Measurements from ENCODE around the gene AKAP12.

The AKAP12 gene

DNA sequence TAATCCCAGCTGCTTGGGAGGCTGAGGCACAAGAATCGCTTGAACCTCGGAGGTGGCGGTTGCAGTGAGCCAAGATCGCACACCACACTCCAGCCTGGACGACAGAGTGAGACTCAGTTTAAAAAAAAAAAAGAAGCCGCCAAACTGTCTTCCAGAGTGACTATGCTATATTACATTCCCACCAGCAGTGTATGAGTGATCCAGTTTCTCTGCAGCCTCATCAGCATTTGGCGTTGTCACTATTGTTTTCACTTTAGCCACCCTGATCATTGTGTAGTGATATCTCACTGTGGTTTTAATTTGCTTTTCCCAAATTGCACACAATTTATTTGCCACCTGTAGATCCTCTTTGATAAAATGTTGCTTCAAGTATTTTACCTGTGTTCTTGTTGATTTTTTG is 6.0 kb upstream of the AKAP12 start:
- no peak overlapping the region for H3K4me3 ChIP-seq (ENCODE audit: low read depth, low read length)
- DNase-seq (ENCODE audit: low read depth): no peak

DNA sequence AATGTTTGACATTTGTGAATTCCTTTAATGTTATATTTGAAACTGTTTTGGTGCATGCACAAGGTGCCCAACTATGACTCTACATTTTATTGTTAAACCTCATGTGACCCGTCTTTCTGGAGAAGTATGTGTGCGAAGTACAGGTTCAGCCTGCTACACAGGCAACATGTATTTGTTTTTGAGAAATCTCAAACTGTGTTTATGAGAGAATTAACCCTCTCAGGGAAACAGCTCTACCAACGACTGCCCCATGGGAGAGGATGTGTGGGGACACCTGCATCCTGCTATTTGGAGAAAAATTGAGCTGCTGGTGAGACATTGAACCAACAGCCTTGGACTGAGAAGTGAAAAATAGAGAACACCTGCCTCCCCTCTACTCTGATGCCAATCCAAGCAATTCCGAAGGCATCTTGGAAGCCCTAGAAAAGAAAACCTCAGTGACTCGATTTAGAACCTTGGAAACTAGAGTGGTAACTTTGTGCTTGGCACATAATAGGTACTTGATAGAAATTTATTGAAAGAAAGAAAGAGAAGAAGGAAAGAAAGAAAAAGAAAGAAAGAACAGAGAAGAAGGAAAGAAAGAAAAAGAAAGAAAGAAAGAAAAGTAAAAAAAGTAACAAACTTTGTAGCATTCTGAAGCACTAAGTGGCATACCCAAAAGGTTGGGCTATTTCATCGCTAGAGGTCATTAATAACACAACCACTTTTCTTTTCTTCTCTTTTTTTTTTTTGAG is 2.9 kb upstream of the AKAP12 start:
- no peak for DNase-seq (ENCODE audit: low read depth)
- no peak overlapping the region for H3K4me3 ChIP-seq (ENCODE audit: low read depth, low read length)

DNA sequence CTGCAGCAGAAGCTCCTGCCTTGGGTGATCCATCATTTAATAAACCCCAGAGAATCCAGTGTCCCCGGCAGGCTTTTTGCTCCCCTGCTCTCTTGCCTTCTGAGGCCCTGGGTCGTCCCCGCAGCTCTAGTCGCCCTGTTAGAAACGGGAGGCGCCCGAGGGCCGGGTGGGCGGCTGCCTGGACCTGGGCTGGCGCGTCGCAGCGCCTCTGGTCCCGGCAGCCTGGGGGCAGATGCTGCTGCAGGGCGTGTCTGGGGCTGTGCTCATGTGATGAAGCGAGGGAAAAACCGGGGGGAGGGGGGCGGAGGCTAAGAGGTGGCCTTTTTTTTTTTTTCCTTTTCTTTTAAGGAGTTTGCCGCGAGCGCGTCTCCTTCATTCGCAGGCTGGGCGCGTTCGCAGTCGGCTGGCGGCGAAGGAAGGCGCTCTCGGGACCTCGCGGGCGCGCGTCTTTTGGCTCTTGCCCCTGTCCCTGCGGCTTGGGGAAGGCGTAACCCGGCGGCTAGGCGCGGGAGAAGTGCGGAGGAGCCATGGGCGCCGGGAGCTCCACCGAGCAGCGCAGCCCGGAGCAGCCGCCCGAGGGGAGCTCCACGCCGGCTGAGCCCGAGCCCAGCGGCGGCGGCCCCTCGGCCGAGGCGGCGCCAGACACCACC is 394 bp downstream of the AKAP12 start:
- peak; percentile 52 for DNase-seq (ENCODE audit: low read depth)
- H3K4me3 ChIP-seq (ENCODE audit: low read depth, low read length): peak overlapping the region; percentile 80

DNA sequence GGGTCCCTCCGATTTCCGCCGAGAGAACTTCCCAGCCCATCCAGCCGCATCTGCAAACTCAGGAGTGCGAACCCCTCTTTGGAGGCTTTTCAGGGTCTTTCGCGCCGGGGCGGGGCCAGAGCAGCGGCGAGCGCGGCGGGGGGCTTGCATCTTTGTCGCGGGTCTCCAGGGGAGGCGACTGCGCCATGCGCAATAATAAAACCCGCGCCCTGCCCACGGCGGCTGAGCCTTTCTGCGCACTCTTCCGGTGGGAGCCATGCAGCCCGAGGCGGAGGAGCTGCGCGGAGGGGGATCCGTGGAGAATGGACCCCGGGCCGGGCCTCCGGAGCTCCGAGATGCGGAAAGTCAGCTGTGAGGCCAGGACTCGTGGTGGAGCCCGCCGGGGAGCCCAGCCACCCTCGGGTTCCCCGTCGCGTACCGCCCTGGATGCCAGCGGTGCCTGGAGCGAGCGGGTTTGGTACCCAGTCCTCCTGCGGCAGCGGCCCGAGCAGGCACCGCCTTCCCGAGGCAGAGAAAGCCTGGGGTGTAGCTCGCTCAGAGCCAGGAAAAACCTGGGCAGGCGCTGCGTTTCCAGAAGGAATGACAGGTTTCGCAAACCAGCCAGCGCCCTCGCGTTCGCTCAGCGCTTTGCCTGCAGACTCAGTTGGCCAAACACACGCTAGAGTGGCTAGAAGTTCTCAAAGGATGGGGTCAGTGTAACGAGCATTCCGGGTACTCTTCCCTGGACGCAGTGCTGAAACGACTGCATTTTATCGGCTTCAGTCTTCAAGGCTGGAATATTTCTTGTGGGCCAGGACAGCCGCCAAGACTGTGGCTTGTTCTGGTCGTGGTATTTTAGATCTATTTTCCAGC is 1.2 kb downstream of the AKAP12 start:
- peak overlapping the region; percentile 80 for H3K4me3 ChIP-seq (ENCODE audit: low read depth, low read length)

DNA sequence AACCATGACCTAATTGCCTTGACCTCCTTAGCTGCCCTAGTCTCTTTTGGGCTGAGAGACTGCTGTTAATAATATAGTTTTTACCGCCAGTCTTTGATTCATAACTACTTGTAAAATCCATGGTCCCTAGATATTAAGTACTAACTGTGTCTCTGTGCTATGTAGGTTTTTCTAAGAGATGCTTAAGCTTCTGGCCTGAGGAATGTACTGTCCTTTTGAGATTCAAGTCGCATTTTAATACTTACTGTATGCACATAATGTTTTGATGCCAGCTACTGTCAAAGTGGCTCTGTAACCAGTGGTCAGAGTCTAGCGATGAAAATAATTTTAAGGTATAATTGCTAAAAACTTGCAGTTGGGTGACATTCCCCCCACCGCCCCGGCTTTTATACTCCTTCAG is 2.1 kb downstream of the AKAP12 start:
- peak overlapping the region; percentile 80 for H3K4me3 ChIP-seq (ENCODE audit: low read depth, low read length)
- DNase-seq (ENCODE audit: low read depth): no peak

More for the DNA sequence above, 1.2 kb downstream of the AKAP12 start:
- DNase-seq (ENCODE audit: low read depth): peak; percentile 36

DNA sequence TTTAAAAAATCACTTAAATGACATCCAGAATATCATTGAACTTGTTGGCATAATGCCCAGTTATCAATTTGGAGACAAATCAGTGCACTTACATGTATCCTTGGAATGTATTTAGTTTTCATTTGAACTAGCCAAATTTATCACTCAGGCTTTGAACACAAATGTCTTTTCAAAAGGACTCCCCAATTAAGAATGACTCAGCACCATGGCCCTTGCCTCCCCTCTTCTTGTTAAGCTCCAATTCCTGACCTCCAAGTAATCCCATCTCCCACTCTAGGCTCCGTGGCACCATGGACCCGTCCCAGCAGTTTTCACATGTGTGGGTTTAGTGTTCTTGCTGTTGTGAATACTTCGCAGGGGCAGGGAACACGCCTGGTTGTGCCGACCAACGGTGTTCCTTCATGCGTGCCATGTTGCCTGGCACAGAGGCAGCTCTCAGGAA is 2.7 kb downstream of the AKAP12 start:
- DNase-seq (ENCODE audit: low read depth): no peak
- H3K4me3 ChIP-seq (ENCODE audit: low read depth, low read length): peak overlapping the region; percentile 80

DNA sequence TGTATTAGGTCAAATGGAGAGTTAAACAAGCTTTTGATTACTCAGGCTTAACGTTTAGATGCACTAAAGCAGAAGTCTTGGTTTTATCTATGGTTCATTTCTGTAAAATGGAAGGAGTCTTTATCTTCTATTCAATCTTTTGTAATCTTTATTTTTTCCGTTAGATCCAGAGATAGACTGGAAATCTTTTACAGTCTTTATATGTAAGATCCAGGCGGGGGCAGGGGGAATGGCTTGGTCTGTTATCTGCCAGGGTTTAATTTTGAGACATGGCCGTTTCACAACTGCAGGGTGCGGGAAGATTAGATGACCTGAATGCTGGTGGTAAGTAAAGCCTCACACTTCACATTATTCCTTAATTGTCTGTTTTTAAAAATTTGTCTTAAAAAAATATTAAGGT is 3.7 kb downstream of the AKAP12 start:
- no peak for DNase-seq (ENCODE audit: low read depth)
- H3K4me3 ChIP-seq (ENCODE audit: low read depth, low read length): no peak overlapping the region

DNA sequence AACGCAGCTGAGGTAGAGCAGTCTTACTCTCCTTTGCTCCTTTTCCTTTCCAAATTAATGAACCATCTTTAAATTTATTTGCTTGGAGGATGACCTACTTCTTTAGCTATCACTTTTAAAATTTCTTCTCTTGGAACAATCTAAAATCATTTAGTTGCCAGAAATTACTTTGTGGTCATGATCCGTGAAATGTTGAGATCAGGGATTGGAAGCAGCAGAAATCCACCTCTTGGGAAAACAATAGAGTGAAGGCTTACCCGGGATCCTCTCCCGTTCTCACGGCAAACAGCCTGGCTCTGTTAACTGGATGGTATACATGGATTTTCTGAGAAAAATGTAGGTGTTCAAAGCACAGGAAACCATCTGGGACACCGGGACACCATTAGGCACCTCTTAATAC is 7.7 kb downstream of the AKAP12 start:
- DNase-seq (ENCODE audit: low read depth): no peak
- no peak overlapping the region for H3K4me3 ChIP-seq (ENCODE audit: low read depth, low read length)

DNA sequence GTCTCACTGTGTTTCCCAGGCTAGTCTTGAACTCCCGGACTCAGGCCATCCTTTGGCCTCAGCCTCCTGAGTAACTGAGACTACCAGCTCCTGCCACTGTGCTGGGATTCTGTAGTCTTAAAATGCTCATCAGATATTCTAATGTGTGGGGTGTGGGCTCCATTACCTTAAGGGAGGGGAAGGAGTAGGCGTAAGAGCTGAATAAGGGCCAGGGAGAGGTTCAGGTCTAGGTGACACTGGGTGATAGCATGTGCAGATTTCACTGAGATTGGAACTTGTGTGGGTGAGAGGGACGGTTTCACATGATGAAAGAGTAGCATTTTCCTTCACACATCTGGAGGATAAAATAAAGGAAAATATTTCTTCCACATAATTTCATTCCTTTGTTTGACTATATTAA is 8.5 kb downstream of the AKAP12 start:
- no peak overlapping the region for H3K4me3 ChIP-seq (ENCODE audit: low read depth, low read length)
- DNase-seq (ENCODE audit: low read depth): no peak

DNA sequence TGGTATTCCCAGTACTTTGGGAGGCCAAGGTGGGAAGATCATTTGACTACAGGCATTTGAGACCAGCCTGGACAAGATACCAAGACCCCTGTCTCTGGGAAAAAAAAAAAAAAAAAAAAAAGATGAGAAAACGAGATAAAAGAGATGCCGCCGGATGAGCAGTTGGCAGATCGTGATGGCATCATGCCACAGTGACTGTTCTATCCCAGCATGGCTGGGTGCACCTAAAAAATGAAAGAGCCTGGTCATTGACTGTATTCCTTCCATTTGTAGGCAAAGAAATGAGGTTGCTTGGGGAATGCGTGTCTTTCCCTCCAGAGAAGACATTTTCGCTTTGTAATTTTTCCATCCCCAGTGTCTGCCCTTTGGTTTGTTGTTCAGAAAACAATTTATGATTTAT is 12.9 kb downstream of the AKAP12 start:
- no peak overlapping the region for H3K4me3 ChIP-seq (ENCODE audit: low read depth, low read length)
- DNase-seq (ENCODE audit: low read depth): no peak

DNA sequence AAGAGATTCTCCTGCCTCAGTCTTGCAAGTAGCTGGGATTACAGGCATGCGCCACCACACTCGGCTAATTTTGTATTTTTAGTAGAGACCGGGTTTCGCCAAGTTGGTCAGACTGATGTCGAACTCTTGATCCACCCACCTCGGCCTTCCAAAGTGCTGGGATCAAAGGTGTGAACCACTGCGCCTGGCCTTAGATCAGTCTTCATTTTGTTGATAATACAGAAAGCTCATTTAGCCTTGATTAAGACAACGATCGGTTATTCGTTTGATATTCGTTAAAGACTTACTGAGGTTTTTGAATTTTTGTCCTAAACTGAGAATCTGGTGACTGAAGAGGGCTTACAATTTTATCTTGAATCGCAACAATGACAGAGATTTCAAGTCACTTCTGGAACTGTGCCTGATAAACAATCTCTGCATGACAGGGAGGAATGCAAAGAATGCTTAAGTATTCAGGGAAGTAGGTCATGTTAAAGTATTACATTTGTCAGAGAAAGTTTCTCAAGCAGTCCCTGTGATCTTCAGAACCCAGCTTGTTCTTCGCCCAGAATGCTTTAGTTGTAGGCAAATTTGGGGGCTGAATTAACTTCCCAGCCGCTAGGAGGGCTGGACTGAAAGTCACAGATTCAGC is 14.8 kb downstream of the AKAP12 start:
- no peak overlapping the region for H3K4me3 ChIP-seq (ENCODE audit: low read depth, low read length)
- no peak for DNase-seq (ENCODE audit: low read depth)

DNA sequence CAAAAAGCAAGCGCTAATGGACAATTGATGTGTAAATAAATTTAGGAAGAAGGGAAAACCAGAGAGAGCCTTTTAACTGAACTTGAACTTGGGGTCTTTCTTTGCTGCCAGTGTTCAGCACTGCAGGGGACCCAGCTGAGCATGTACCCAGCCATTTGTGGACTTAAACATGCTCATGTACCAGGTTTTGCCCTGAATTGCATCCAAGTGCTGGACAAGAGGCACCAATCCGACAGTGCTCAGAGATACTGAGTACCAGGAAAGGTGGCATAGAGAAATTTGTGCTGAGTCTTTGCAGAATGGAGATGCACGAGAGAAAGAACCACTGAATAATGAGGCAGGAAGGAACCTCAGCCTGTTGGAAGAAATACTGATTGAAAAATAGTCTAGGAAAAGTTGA is 16.0 kb downstream of the AKAP12 start:
- no peak overlapping the region for H3K4me3 ChIP-seq (ENCODE audit: low read depth, low read length)
- no peak for DNase-seq (ENCODE audit: low read depth)

DNA sequence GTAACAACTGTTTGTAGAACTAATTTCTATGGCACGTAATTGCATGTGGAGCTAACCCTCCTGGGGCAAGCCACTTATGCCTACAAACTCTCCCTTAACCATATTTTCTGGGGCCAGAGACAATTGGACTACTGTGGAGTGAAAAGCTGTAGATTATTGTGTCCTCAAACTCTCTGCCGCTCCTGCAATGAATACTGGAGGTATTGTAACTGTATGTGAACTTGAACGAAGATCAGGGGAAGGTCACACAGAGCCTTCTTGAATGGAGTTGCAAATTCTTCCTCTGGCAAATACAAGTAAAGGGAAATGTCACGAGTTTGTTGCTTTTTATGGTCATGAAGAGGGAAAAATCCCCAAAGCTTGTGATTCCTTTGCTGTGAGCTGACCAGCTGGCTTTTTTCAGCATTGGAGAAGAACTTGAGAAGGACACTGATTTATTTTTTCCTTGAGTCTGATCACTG is 18.2 kb downstream of the AKAP12 start:
- DNase-seq (ENCODE audit: low read depth): no peak

DNA sequence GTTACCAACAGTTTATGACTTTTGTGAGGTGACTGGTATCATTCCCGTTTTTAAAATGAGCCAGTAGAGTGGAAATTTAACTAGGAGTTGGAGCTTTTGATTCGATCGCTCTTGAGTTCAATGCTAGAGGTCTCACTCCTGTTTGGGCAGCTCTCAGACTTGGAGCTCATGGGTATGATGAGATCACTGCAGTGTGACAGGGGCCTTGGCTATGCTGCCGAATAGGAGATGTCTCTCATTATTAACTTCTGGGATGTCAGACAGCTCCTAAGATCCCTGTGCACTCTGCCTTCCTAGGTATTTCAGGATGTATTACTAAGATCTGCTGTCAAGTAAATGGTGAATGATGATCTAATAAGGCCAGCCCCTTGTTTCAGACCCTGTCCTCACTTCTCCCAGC is 20.4 kb downstream of the AKAP12 start:
- DNase-seq (ENCODE audit: low read depth): no peak
- no peak overlapping the region for H3K4me3 ChIP-seq (ENCODE audit: low read depth, low read length)

More for the DNA sequence above, 18.2 kb downstream of the AKAP12 start:
- H3K4me3 ChIP-seq (ENCODE audit: low read depth, low read length): no peak overlapping the region

DNA sequence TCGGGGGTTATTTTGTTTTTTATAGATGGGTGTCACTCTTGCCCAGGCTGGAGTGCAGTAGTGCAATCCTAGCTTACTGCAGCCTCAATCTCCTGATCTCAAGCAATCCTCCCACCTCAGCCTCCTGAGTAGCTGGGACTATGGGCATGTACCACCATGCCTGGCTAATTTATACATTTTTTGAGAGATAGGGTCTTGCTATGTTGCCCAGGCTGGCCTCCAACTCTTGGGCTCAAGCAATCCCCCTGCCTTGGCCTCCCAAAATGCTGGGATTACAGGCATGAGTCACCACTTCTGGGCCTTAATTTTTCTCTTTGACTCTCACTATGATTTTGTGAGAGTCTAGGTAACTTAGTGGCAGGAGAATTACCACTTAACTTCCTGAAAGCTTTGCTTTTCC is 23.3 kb downstream of the AKAP12 start:
- DNase-seq (ENCODE audit: low read depth): no peak
- no peak overlapping the region for H3K4me3 ChIP-seq (ENCODE audit: low read depth, low read length)

DNA sequence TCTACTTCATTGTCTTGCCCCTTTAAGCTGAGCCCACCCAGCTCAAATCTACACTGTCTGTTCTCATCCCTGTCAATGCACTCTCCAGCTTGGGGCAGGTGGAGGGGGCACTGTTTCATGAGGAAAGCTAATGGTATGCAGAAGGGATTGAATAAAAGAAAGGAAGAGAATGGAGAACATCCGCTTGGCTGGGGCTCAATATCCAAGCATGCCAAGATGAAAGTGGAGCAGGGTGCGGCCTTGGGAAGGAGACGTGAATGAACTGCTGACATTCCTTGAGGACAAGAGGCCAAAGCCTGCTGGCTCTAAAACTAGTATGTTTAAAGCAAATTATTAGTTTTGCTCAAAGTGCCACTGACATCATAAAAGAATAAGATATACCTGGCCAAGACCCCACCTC is 24.2 kb downstream of the AKAP12 start:
- DNase-seq (ENCODE audit: low read depth): no peak

DNA sequence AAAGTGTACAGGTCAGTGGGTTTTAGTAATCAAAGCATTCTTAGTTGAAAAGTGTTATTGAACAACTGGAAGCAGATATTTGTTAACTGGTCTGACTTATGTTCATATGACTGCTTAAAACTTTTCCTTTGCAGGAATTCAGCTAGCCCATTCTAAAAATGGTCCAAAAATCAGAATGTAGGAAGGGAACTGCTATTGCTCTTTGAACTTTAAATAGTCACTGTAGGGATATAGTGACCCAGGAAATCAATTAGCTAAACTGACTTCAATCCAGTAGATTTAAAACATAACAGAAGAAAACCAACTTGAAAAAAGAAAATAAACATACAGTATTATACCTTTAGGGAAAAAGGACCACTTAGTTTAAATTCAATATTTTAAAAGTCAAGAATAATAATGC is 25.5 kb downstream of the AKAP12 start:
- no peak for DNase-seq (ENCODE audit: low read depth)
- H3K4me3 ChIP-seq (ENCODE audit: low read depth, low read length): no peak overlapping the region

More for the DNA sequence above, 24.2 kb downstream of the AKAP12 start:
- no peak overlapping the region for H3K4me3 ChIP-seq (ENCODE audit: low read depth, low read length)

DNA sequence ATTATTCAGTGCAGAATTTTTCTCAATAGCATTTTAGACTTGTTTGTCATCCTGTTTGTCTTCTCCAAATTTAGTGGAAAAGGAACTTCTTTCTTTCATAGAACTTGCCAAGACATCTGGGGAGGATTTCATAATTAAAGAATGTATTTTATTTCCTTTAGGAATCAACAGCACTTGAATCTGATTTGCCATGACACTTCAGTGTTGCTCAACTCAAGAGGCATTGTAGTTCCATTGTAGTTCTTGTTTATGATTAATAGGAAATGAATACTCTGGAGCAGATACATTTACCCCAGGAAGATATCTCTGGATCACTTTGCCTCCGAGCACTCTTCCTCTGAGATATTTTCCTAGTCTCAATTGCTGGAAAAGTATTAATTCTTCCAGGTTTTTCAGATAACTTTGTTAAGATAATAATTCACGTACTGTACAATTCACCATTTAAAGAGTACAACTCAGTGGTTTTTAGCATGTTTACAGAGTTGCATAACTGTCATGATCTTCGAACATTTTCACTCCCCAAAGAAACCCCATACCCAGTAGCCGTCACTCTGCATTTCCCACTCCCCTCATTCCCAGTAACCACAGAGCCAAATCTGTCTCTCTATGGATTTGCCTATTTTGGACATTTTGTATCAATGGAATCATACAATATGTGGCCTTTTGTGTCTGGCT is 29.7 kb downstream of the AKAP12 start:
- H3K4me3 ChIP-seq (ENCODE audit: low read depth, low read length): no peak overlapping the region
- peak; percentile 80 for DNase-seq (ENCODE audit: low read depth)

DNA sequence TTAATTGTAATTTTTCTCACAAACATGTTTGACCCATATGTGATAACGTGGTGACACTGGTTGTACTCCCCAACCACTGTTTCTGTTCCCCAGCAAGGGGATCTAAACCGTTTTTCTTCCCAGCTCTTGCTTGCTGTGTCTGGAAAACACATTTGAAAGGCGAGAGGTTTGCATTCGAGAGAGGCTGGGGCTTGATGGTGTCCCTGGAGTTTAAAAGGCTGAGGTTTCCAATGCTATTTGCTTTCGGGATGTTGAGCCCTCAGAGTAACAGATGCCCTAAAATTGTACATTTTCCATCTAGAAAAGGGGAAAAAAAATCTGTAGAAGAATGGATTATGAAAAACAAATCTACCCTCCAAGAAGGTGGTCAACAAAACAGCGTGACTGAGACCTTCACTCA is 35.4 kb downstream of the AKAP12 start:
- no peak for DNase-seq (ENCODE audit: low read depth)
- no peak overlapping the region for H3K4me3 ChIP-seq (ENCODE audit: low read depth, low read length)

All from skeletal muscle cell (primary cell).